GM12801 (cell line): ENCODE results near the gene CNTNAP5.

ENCODE experiments used
- CTCF ChIP-seq: IDR thresholded peaks from one replicate; pipeline ENCODE4 v1.5.1; 2011; ENCODE audit warnings: control low read depth; ENCODE audit not compliant: insufficient read length; ENCODE audit errors: extremely low read depth

Gene CNTNAP5

GRCh38 chr2:124570872-124571271 lies 545.8 kb downstream of the CNTNAP5 start:
- TF ChIP-seq CTCF, result no peak

- no peak for TF ChIP-seq CTCF
Measured at GRCh38 chr2:124571836-124572235, 546.7 kb downstream of the CNTNAP5 start.

GRCh38 chr2:124572934-124573634 lies 548.0 kb downstream of the CNTNAP5 start:
- TF ChIP-seq CTCF, result no peak

DNA sequence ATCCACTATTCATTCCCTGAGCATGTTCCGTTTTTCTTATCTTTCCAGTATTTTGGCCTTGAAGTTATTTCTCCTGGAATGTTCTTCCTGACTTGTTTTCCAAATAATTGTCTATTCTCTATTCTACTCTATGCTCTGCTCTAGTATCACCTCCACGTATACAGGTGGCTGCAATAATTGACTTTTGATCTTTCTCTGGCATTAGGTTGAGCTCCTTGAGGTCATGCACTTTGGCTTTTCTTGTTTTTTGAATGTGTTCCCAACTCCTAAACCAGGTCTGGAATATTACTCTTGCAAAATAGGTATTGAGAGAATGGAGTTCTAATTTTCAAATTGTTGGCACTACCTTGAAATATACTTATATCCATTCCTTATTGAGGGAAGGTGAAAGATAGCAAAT lies 550.4 kb downstream of the CNTNAP5 start:
- no peak for TF ChIP-seq CTCF

DNA sequence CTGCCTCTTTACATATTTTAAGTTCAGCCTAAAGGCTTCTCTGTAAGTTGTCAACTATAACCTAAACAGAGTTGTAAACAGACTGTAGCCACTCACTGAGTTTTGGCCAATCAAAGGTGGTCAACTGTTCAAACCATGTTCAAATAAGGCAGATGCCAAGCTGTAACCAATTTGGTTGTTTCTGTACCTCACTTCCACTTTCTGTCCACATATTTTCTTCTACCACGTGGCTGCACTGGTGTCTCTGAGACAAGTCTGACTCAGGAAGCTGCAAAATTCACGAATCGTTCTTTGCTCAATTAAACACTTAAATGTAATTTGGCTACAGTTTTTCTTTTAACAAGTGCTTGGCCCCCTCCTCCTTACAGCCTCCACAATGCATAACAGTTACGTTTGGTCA lies 555.2 kb downstream of the CNTNAP5 start:
- no peak for TF ChIP-seq CTCF

GRCh38 chr2:124582387-124582786 lies 557.3 kb downstream of the CNTNAP5 start:
- no peak for TF ChIP-seq CTCF

DNA sequence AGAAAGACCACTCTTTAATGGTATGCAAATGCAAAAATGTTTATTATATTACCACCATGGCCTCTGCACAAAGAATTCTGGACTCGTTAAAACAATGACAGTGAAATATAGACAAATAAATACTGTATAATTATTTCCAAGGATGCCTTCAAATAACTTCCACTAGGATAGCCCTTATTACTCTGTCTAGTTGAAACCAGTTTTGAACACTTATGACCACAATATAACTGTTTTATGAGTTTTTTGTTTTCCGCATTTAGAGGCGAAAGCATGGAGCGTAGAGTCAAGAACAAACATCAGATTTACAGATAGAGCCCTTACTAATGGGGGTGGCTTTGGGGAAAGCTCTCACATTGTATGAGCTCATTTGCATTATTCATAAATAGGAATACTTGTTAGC lies 559.5 kb downstream of the CNTNAP5 start:
- TF ChIP-seq CTCF, result no peak

GRCh38 chr2:124585277-124585676 lies 560.2 kb downstream of the CNTNAP5 start:
- TF ChIP-seq CTCF, result no peak
